ENCODE results near the gene TMC4. TPM values are rescaled to one million over a fixed set of nuclear protein-coding genes. Genes with fewer than 3 reads are reported as not detected.
A peak's percentile ranks its signal among the peaks of the same experiment; 100 is the strongest.

TMC4 gene
- total RNA-seq, 4 donors from 2014 or later = 91.5 to 386 (median 180) TPM

- H3K27ac ChIP-seq = peak overlapping the region; percentile 92 to 99 (median 95)
- in situ Hi-C loops (cut with MboI; ENCODE audit: low pct_ligation_motif_present in 1 of 4, low pct_unique_long_range_greater_than_20kb in 1 of 4, low sequenced_read_pairs in 3 of 4) (no loop called here), intact Hi-C loops (cut with DNase I; ENCODE audit: low total_unique reads) (no loop called here)
- peaks cover 0 to 15% (median 2%) of the 10 kb centered on the region in 4 donors for H3K36me3 ChIP-seq
- H3K4me1 ChIP-seq = peaks cover 13 to 34% (median 27%) of the 10 kb centered on the region in 4 donors
- WGBS, 2 donors (ENCODE audit: low coverage in 1 of 2) = 37 to 64% methylated on average over 5 to 19 of the region's 19 CpGs
- no peak for TF ChIP-seq CTCF (IDR thresholded peaks at IDR 0.05)
- TF ChIP-seq POLR2A (IDR thresholded peaks at IDR 0.05) = no peak
- no peak for TF ChIP-seq POLR2AphosphoS5 (IDR thresholded peaks at IDR 0.05)
- TF ChIP-seq EP300 (IDR thresholded peaks at IDR 0.05; ENCODE audit: low read depth) = no peak
- H3K27me3 ChIP-seq = no peaks in the 10 kb centered on the region
- no peak for DNase-seq
- peak overlapping the region; percentile 34 to 97 (median 78) for H3K4me3 ChIP-seq
- H3K9me3 ChIP-seq = no peaks in the 10 kb centered on the region
Observed at GRCh38 chr19:54191811-54192453, 19.0 kb upstream of the TMC4 start.

- H3K27ac ChIP-seq = peak within 1 kb of the TSS; percentile 92 to 99 (median 95)
- peaks cover 16 to 41% (median 29%) of the 10 kb centered on the region in 4 donors for H3K4me1 ChIP-seq
- no peaks in the 10 kb centered on the region for H3K27me3 ChIP-seq
- TF ChIP-seq POLR2A (IDR thresholded peaks at IDR 0.05) = peak; percentile 70
- TF ChIP-seq POLR2AphosphoS5 (IDR thresholded peaks at IDR 0.05) = peak; percentile 75 to 89 (median 85)
- TF ChIP-seq EP300 (IDR thresholded peaks at IDR 0.05; ENCODE audit: low read depth) = no peak
- no peaks in the 10 kb centered on the region for H3K9me3 ChIP-seq
- DNase-seq = peak; percentile 90
- WGBS, 2 donors (ENCODE audit: low coverage in 1 of 2) = 0% methylated on average over 50 of the region's 77 CpGs; no CpG with 5 or more reads in 1 of the 2 donors
- intact Hi-C loops (cut with DNase I; ENCODE audit: low total_unique reads) = no loop called here
- peak within 1 kb of the TSS; percentile 56 to 97 (median 78) for H3K4me3 ChIP-seq
- in situ Hi-C loops (cut with MboI; ENCODE audit: low pct_ligation_motif_present in 1 of 4, low pct_unique_long_range_greater_than_20kb in 1 of 4, low sequenced_read_pairs in 3 of 4) = no loop called here
- H3K36me3 ChIP-seq = peaks cover 0 to 15% (median 2%) of the 10 kb centered on the region in 4 donors
Observed at GRCh38 chr19:54191011-54191810, 18.3 kb upstream of the TMC4 start, which contains the start of gene TSEN34. Gene TSEN34 (plus strand): TSS chr19:54191308. CDS start chr19:54191365, 57 bp downstream.

GRCh38 chr19:54190503-54191010, 17.6 kb upstream of the TMC4 start:
- Histone ChIP-seq H3K9me3 (no peaks in the 10 kb centered on the region), H3K36me3 (peaks cover 0 to 15% (median 2%) of the 10 kb centered on the region in 4 donors), H3K27me3 (no peaks in the 10 kb centered on the region), H3K27ac (peak overlapping the region; percentile 92 to 99 (median 95)), H3K4me3 (peak overlapping the region; percentile 56 to 97 (median 78)), H3K4me1 (peaks cover 16 to 41% (median 29%) of the 10 kb centered on the region in 4 donors)
- 0% methylated on average over 38 of the region's 56 CpGs; no CpG with 5 or more reads in 1 of the 2 donors for WGBS, 2 donors (ENCODE audit: low coverage in 1 of 2)
- DNase-seq = peak; percentile 100
- TF ChIP-seq EP300 (IDR thresholded peaks at IDR 0.05; ENCODE audit: low read depth) (no peak), CTCF (IDR thresholded peaks at IDR 0.05) (no peak), POLR2A (IDR thresholded peaks at IDR 0.05) (no peak), POLR2AphosphoS5 (IDR thresholded peaks at IDR 0.05) (no peak)
- intact Hi-C loops (cut with DNase I; ENCODE audit: low total_unique reads) = no loop called here
- in situ Hi-C loops (cut with MboI; ENCODE audit: low pct_ligation_motif_present in 1 of 4, low pct_unique_long_range_greater_than_20kb in 1 of 4, low sequenced_read_pairs in 3 of 4) = no loop called here

- WGBS, 2 donors (ENCODE audit: low coverage in 1 of 2) = 0 to 1% methylated on average over 6 to 65 of the region's 65 CpGs
- in situ Hi-C loops (cut with MboI; ENCODE audit: low pct_ligation_motif_present in 1 of 4, low pct_unique_long_range_greater_than_20kb in 1 of 4, low sequenced_read_pairs in 3 of 4) (no loop called here), intact Hi-C loops (cut with DNase I; ENCODE audit: low total_unique reads) (no loop called here)
- H3K27ac ChIP-seq = peak overlapping the region; percentile 92 to 99 (median 95)
- TF ChIP-seq EP300 (IDR thresholded peaks at IDR 0.05; ENCODE audit: low read depth) = no peak
- TF ChIP-seq POLR2AphosphoS5 (IDR thresholded peaks at IDR 0.05) = peak; percentile 14 to 90 (median 74)
- no peak for TF ChIP-seq CTCF (IDR thresholded peaks at IDR 0.05)
- peak; percentile 82 for TF ChIP-seq POLR2A (IDR thresholded peaks at IDR 0.05)
- no peaks in the 10 kb centered on the region for H3K27me3 ChIP-seq
- DNase-seq = peak; percentile 100
- peak overlapping the region; percentile 56 to 97 (median 80) for H3K4me3 ChIP-seq
- H3K4me1 ChIP-seq = peaks cover 16 to 41% (median 29%) of the 10 kb centered on the region in 4 donors
- peaks cover 0 to 15% (median 2%) of the 10 kb centered on the region in 4 donors for H3K36me3 ChIP-seq
- no peaks in the 10 kb centered on the region for H3K9me3 ChIP-seq
Observed at GRCh38 chr19:54189735-54190502, 17.0 kb upstream of the TMC4 start.
